HCT116 (cell line): ENCODE data around the gene RNF215.

Source experiments
- EZH2 ChIP-seq: fragments of 200-600 bp; sonication (generic); IDR thresholded peaks from 2 replicates; pipeline ENCODE4 v1.6.1; 2017; ENCODE audit warnings: antibody characterized with exemption, mixed run types
- YY1 ChIP-seq: IDR thresholded peaks from 2 replicates; pipeline ENCODE4 v1.6.1; 2011; ENCODE audit warnings: low read length, low read depth, moderate library complexity, mild to moderate bottlenecking; ENCODE audit not compliant: insufficient replicate concordance; ENCODE audit errors: extremely low read depth
- TF ChIP-seq, protein P1 (sequence below), 3 experiments: fragments of 200-600 bp in 1 of 3; sonication (generic) in 1 of 3; IDR thresholded peaks in 2 of 3; conservative IDR thresholded peaks in 1 of 3; 2 replicates each; pipeline ENCODE4 v1.5.1; 2012 to 2017; ENCODE audit warnings: low read depth in 2 of 3, low read length in 2 of 3, antibody characterized with exemption in 1 of 3, borderline replicate concordance in 1 of 3, control low read depth in 1 of 3, mild to moderate bottlenecking in 1 of 3, mixed read lengths in 1 of 3, mixed run types in 1 of 3, moderate library complexity in 1 of 3; ENCODE audit not compliant: insufficient read depth in 1 of 3

DNA sequence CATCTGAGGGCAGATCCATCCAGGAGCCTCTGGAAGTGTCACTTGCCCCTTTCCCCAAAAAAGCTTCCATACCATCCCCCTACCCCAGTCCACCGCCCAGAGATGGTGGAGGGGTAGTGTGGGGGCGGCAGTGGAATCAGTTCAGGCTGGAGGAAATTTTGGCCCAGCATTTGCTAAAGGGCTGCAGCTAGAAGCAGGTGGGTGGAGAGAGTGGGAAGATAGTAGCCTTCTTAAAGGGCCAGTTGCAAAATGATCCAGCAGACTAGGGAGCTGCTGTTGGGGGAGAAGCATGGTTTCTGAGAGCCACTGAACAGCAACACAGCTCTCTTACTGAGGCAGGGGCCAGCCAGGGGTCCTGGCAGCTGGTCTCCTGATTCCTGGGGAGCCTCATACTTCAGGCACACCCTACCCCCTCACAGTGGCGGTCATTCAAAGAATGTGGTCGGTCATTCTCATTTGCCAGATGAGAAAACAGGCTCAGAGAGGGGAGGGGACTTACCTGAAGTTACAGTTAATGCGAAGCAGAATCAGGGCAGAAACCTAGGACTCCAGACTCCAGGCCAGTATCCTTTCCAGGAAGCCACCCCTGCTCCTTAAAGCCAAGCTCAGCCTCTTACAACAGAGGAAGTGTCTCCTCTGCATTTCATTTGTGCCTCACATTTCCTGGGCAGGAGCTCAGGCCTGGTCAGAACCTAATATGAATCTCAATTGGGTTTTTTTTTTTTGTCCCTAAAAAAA lies 15.0 kb upstream of the RNF215 start:
- TF ChIP-seq EZH2 = no peak
- TF ChIP-seq, protein P1, sequence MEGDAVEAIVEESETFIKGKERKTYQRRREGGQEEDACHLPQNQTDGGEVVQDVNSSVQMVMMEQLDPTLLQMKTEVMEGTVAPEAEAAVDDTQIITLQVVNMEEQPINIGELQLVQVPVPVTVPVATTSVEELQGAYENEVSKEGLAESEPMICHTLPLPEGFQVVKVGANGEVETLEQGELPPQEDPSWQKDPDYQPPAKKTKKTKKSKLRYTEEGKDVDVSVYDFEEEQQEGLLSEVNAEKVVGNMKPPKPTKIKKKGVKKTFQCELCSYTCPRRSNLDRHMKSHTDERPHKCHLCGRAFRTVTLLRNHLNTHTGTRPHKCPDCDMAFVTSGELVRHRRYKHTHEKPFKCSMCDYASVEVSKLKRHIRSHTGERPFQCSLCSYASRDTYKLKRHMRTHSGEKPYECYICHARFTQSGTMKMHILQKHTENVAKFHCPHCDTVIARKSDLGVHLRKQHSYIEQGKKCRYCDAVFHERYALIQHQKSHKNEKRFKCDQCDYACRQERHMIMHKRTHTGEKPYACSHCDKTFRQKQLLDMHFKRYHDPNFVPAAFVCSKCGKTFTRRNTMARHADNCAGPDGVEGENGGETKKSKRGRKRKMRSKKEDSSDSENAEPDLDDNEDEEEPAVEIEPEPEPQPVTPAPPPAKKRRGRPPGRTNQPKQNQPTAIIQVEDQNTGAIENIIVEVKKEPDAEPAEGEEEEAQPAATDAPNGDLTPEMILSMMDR (IDR thresholded peaks at IDR 0.05 in 2 of 3, conservative IDR thresholded peaks at IDR 0.05 in 1 of 3; ENCODE audit: borderline replicate concordance in 1 of 3, insufficient read depth in 1 of 3, low read depth in 2 of 3, low read length in 2 of 3) = no peak
- no peak for TF ChIP-seq YY1
